OCI-LY7 (cell line): Measurements from ENCODE around the gene FUT7.

Experiments
- EZH2phosphoT487 ChIP-seq: fragments of 200-600 bp; sonication (generic); IDR thresholded peaks from 2 replicates; pipeline ENCODE4 v1.6.1; 2018; ENCODE audit warnings: low read depth, borderline replicate concordance, mild to moderate bottlenecking, mixed run types, antibody characterized with exemption, low read length, moderate library complexity, mixed read lengths
- TF ChIP-seq, protein P1 (sequence below): fragments of 200-600 bp; sonication (generic); conservative IDR thresholded peaks from 2 replicates; pipeline ENCODE4 v1.5.1; 2014; ENCODE audit warnings: mild to moderate bottlenecking, antibody characterized with exemption, low read length, moderate library complexity, mixed read lengths

GRCh38 chr9:137030538-137031527 is 1.1 kb downstream of the FUT7 start:
- TF ChIP-seq, protein P1, sequence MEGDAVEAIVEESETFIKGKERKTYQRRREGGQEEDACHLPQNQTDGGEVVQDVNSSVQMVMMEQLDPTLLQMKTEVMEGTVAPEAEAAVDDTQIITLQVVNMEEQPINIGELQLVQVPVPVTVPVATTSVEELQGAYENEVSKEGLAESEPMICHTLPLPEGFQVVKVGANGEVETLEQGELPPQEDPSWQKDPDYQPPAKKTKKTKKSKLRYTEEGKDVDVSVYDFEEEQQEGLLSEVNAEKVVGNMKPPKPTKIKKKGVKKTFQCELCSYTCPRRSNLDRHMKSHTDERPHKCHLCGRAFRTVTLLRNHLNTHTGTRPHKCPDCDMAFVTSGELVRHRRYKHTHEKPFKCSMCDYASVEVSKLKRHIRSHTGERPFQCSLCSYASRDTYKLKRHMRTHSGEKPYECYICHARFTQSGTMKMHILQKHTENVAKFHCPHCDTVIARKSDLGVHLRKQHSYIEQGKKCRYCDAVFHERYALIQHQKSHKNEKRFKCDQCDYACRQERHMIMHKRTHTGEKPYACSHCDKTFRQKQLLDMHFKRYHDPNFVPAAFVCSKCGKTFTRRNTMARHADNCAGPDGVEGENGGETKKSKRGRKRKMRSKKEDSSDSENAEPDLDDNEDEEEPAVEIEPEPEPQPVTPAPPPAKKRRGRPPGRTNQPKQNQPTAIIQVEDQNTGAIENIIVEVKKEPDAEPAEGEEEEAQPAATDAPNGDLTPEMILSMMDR = no peak
- TF ChIP-seq EZH2phosphoT487 = no peak
